GM10847 (cell line): ENCODE measurements around the gene F2RL1.

Experiments used
- POLR2A ChIP-seq: IDR thresholded peaks from 2 replicates; pipeline ENCODE4 v1.6.1; 2011; ENCODE audit not compliant: insufficient read length; ENCODE audit errors: extremely low read depth

Gene F2RL1

DNA sequence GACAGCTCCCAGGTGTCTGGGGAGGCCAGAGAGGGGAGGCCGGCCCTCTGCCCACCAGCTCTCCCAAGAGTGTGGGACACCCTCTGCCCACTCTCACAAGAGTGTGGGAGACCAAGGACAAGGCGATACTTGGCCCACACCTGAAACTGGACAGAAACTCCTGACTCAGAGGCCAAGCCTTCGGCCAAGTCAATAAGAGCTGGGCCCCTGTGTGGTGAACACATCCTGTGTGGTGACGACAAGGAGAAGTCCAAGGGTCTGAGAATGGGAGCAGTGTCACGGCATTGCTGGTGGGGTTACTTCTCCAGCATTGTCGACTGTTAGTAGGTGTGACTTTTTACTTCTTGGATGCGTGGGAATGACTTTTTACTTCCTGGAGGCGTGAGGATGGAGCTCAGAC is 14.6 kb upstream of the F2RL1 start:
- TF ChIP-seq POLR2A, result no peak

DNA sequence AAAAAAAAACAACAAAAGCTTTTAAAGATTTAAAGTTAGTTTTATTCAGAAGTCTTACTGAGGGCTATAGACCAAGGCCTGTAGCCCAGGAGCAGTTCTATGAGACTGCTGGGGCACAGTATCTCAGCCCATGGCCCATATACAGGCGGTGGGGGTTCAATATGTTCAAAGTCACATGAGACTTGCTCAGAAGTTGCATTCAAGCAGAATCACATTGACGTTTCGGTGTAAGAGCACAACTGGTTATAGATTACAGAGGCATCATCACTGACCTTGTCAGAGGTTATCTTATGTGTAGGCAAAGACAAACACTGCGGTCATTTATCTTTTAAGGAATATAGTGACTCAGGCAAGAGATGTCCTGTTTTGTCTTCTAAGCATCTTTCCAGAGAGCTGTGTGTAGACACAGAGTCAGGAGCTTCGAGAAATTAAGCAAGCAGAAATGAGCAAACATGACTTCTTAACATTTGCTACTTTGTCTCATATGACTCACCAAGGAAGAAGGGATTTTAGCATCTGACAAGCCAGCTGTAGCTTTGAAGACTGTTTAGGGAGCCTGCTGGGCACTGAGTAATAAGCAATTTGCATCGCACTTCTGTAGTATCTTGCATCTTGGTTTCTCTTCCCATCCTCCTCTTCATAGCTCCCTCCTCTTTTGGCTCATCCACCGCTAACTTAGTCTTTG is 12.9 kb upstream of the F2RL1 start:
- TF ChIP-seq POLR2A, result no peak

GRCh38 chr5:76807296-76807695 is 11.5 kb upstream of the F2RL1 start:
- TF ChIP-seq POLR2A, result no peak

- TF ChIP-seq POLR2A, result no peak
Observed at GRCh38 chr5:76808141-76808691, 10.6 kb upstream of the F2RL1 start.

DNA sequence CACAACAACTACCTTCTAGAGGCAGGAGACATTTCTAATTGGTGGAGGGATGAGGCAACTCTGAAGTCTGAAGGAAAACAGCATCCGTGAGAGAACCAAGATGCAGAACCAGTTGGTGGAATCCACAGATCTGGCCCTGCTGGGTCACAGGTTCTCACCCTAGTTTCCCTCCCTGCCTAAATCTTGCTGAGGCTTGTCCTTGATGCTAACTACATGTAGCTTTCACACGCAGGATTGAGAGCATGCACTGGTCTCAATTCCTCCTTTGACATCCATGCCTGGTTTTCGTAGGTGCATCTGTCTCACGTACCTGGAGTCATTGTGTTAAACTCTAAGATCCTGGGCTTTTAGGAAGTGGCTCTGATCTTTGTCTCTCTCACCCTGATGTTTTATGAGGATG is 9.7 kb upstream of the F2RL1 start:
- no peak for TF ChIP-seq POLR2A

DNA sequence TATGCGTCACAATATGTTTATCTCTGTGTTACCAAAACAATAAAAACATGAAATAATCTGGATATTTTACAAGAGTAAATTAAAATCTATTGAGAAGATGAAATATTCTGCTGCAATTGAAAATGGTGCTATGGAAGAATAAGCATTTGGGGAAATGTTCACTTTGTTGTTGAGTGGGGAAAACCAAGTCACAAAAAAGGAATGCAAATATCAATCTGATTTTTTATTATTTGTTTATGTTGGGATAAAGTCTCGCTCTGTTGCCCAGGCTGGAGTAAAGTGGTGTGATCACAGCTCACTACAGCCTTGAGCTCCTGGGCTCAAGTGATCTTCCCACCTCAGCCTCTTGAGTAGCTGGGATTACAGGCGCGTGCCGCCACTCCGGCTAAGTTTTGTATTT is 8.6 kb upstream of the F2RL1 start:
- no peak for TF ChIP-seq POLR2A

GRCh38 chr5:76811214-76811613 is 7.6 kb upstream of the F2RL1 start:
- TF ChIP-seq POLR2A, result no peak

GRCh38 chr5:76813982-76814562 is 4.8 kb upstream of the F2RL1 start:
- no peak for TF ChIP-seq POLR2A

DNA sequence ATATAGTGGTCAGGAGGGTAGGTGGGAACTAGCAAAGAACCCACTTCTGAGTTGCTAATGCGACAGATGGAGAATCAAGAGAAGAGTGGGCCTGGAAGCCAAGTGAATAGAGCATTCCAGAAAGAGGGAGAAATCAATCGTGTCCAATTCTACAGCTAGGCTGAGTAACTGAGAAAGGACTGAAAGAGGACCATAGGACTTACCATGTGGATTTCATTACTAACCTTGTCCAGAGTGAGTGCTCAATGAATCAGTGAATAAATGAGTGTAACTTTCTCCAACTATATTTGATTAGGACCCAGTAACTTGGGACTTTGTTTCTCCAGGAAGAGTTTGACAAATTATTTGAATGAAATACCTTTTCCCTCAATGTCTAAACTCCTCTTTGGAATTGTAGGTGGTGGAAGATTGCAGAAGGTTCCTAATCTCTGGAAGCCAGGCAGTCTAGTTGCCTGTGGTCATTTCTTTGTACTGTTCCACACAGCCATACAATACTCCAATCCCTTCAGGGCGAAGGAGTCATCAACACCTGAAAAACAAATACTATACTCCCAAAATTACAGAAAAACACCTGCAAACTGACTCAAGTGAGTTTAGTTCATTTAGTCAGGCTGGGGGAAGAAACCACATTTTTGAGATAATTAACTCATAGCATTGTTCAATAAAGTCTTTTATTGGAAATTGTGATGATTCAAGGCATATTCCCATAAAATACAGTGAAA is 2.6 kb upstream of the F2RL1 start:
- TF ChIP-seq POLR2A, result no peak

GRCh38 chr5:76819851-76820525 is 1.2 kb downstream of the F2RL1 start:
- no peak for TF ChIP-seq POLR2A

- no peak for TF ChIP-seq POLR2A
Observed at GRCh38 chr5:76820526-76820890, 1.7 kb downstream of the F2RL1 start.

DNA sequence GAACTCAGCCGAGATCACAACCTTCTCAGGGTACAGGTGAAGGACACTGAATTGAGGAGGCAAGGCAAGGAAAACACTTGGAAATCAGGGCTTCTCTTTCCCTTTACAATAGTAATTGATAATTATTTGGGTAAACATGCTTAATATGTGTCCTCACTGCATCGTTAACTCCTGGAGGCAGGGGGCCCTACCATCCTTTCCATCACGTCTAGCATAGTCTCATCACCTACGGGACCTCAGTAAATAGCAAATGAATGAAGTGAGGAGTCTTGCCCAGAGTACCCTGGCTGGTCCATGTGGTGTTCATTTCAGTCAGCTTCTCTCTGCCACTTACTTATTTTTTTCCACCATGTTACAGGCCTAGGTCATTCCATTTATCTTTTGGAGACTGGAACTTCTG is 2.3 kb downstream of the F2RL1 start:
- TF ChIP-seq POLR2A, result no peak

- TF ChIP-seq POLR2A, result no peak
Observed at GRCh38 chr5:76831110-76831452, 12.3 kb downstream of the F2RL1 start.

DNA sequence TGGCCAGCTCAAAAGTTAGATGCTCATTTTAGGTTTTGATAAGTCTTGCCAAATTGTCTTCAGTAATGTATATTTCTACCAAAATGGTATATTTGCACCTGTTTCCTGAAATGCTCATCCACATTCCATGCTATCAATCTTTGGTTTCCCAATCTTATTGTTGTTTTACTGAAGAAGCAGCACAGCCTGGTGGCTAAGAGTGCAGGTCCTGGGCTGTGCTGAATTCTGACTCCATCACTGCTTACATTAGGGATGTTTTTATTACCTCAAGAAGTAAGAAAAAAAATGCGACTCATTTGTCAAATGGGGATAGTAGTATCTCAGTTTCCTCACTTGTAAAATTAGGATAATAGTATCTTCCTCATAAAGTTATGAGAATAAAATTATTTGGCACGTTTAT is 17.4 kb downstream of the F2RL1 start:
- TF ChIP-seq POLR2A, result no peak

DNA sequence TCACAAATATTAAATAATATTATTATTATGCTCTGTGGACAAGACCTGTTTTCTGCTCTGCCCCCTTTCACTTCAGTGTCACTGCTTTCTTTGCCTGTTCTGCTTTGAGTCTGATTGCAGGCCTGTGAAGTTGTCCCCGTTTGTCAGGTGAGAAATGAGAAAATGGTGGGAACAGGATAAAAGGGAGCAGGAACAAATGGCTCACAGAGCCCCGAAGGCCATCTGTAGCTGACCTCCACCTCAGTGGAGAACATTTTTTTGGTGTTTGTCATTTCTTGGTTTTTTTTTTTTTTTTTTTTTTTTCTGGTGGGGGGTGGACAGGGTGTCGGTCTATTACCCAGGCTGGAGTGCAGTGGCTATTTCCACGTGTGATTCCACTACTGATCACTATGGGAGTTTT is 17.8 kb downstream of the F2RL1 start:
- TF ChIP-seq POLR2A, result no peak
